HEK293 (cell line): ENCODE results near the gene ASRGL1.

Experiments used
- CTCF ChIA-PET: fragments of 350-600 bp; formaldehyde crosslinking; extraction: SDS; loops from one replicate; lab custom pipeline; 2021; ENCODE audit warnings: antibody characterized with exemption; lab: Yijun Ruan, JAX
- POLR2A ChIA-PET: fragments of 300-600 bp; formaldehyde crosslinking; extraction: SDS; loops from one replicate; lab custom pipeline; 2020; ENCODE audit warnings: antibody characterized with exemption, inconsistent platforms; lab: Yijun Ruan, JAX
- H3K27ac ChIP-seq: fragments of 200-500 bp; sonication (Bioruptor generic); 2 replicates; pipeline ENCODE4 v1.5.1; 2014; ENCODE audit warnings: low read depth, low read length, control low read depth, inconsistent platforms; ENCODE audit errors: extremely low read depth
- H3K36me3 ChIP-seq, 2 experiments: fragments of 200-500 bp in 1 of 2; sonication (Bioruptor generic) in 1 of 2; 1 replicate in 1 of 2; 2 replicates in 1 of 2; pipeline ENCODE4 v1.5.1; 2014 to 2017; ENCODE audit warnings: inconsistent platforms in 2 of 2, low read length in 2 of 2; ENCODE audit not compliant: control insufficient read depth in 2 of 2, insufficient read depth in 1 of 2
- H3K4me1 ChIP-seq: fragments of 200-500 bp; sonication (Bioruptor generic); 2 replicates; pipeline ENCODE4 v1.5.1; 2014; ENCODE audit warnings: mild to moderate bottlenecking, low read length, inconsistent platforms; ENCODE audit not compliant: control insufficient read depth, insufficient read depth
- H3K4me3 ChIP-seq: 2 replicates; pipeline ENCODE4 v1.5.1; 2011; ENCODE audit warnings: low read depth, mild to moderate bottlenecking, control low read depth, low read length, moderate library complexity
- H3K9me3 ChIP-seq: fragments of 200-500 bp; sonication (Bioruptor generic); 2 replicates; pipeline ENCODE4 v1.5.1; 2014; ENCODE audit warnings: low read depth, low read length, inconsistent platforms; ENCODE audit not compliant: control insufficient read depth, insufficient read depth
- FEZF1 ChIP-seq: fragments of 450-650 bp; formaldehyde crosslinking; IDR thresholded peaks from 2 replicates; pipeline ENCODE4 v1.5.1; 2016; ENCODE audit warnings: missing biosample characterization, missing genetic modification characterization
- GLI2 ChIP-seq: fragments of 450-650 bp; formaldehyde crosslinking; IDR thresholded peaks from 2 replicates; pipeline ENCODE4; 2017; ENCODE audit warnings: missing biosample characterization, missing genetic modification characterization, low read depth, borderline replicate concordance
- MZF1 ChIP-seq: fragments of 450-650 bp; formaldehyde crosslinking; IDR thresholded peaks from 2 replicates; pipeline ENCODE4 v1.5.1; 2017; ENCODE audit warnings: missing biosample characterization, missing genetic modification characterization, borderline replicate concordance
- ZNF2 ChIP-seq: fragments of 450-650 bp; formaldehyde crosslinking; IDR thresholded peaks from 2 replicates; pipeline ENCODE4 v1.5.1; 2016; ENCODE audit warnings: missing biosample characterization, missing genetic modification characterization
- ZNF221 ChIP-seq: fragments of 450-650 bp; formaldehyde crosslinking; IDR thresholded peaks from 2 replicates; pipeline ENCODE4 v1.5.1; 2017; ENCODE audit warnings: missing biosample characterization, missing genetic modification characterization, borderline replicate concordance
- ZNF23 ChIP-seq: fragments of 450-650 bp; formaldehyde crosslinking; IDR thresholded peaks from 2 replicates; pipeline ENCODE4 v1.5.1; 2016; ENCODE audit warnings: missing biosample characterization, missing genetic modification characterization, borderline replicate concordance
- ZNF239 ChIP-seq: fragments of 450-650 bp; formaldehyde crosslinking; IDR thresholded peaks from 2 replicates; pipeline ENCODE4 v1.5.1; 2016; ENCODE audit warnings: missing biosample characterization, missing genetic modification characterization
- ZNF350 ChIP-seq: fragments of 450-650 bp; formaldehyde crosslinking; IDR thresholded peaks from 2 replicates; pipeline ENCODE4 v1.5.0; 2017; ENCODE audit warnings: missing biosample characterization, mild to moderate bottlenecking, missing genetic modification characterization
- ZNF354C ChIP-seq: fragments of 450-650 bp; formaldehyde crosslinking; IDR thresholded peaks from 2 replicates; pipeline ENCODE4 v1.5.1; 2016; ENCODE audit warnings: missing biosample characterization, missing genetic modification characterization, low read depth, borderline replicate concordance
- ZNF473 ChIP-seq: fragments of 450-650 bp; formaldehyde crosslinking; IDR thresholded peaks from 2 replicates; pipeline ENCODE4 v1.5.1; 2017; ENCODE audit warnings: missing biosample characterization, missing genetic modification characterization
- ZNF600 ChIP-seq: fragments of 450-650 bp; formaldehyde crosslinking; IDR thresholded peaks from 2 replicates; pipeline ENCODE4 v1.5.1; 2016; ENCODE audit warnings: missing biosample characterization, missing genetic modification characterization
- ZNF610 ChIP-seq: fragments of 450-650 bp; formaldehyde crosslinking; IDR thresholded peaks from 2 replicates; pipeline ENCODE4 v1.5.1; 2016; ENCODE audit warnings: missing biosample characterization, missing genetic modification characterization, borderline replicate concordance
- ZNF76 ChIP-seq: fragments of 450-650 bp; formaldehyde crosslinking; IDR thresholded peaks from 2 replicates; pipeline ENCODE4; 2016; ENCODE audit warnings: low read depth, missing biosample characterization, missing genetic modification characterization, borderline replicate concordance
- ZNF830 ChIP-seq: fragments of 450-650 bp; IDR thresholded peaks from 2 replicates; pipeline ENCODE4 v1.5.0; 2018; ENCODE audit warnings: missing biosample characterization, missing genetic modification characterization, low read depth, mild to moderate bottlenecking, moderate library complexity
- ZNF843 ChIP-seq: fragments of 450-650 bp; formaldehyde crosslinking; IDR thresholded peaks from 2 replicates; pipeline ENCODE4 v1.5.1; 2016; ENCODE audit warnings: missing biosample characterization, missing genetic modification characterization
- TF ChIP-seq, protein P1 (sequence below): fragments of 450-650 bp; formaldehyde crosslinking; IDR thresholded peaks from 2 replicates; pipeline ENCODE4 v1.5.1; 2016; ENCODE audit warnings: missing biosample characterization, missing genetic modification characterization
- TF ChIP-seq, protein P2 (sequence below): fragments of 450-650 bp; formaldehyde crosslinking; IDR thresholded peaks from 2 replicates; pipeline ENCODE4 v1.5.1; 2016; ENCODE audit warnings: missing biosample characterization, missing genetic modification characterization
- TF ChIP-seq, protein P3 (sequence below): fragments of 450-650 bp; formaldehyde crosslinking; IDR thresholded peaks from 2 replicates; pipeline ENCODE4 v1.5.1; 2016; ENCODE audit warnings: missing biosample characterization, missing genetic modification characterization

Gene ASRGL1

DNA sequence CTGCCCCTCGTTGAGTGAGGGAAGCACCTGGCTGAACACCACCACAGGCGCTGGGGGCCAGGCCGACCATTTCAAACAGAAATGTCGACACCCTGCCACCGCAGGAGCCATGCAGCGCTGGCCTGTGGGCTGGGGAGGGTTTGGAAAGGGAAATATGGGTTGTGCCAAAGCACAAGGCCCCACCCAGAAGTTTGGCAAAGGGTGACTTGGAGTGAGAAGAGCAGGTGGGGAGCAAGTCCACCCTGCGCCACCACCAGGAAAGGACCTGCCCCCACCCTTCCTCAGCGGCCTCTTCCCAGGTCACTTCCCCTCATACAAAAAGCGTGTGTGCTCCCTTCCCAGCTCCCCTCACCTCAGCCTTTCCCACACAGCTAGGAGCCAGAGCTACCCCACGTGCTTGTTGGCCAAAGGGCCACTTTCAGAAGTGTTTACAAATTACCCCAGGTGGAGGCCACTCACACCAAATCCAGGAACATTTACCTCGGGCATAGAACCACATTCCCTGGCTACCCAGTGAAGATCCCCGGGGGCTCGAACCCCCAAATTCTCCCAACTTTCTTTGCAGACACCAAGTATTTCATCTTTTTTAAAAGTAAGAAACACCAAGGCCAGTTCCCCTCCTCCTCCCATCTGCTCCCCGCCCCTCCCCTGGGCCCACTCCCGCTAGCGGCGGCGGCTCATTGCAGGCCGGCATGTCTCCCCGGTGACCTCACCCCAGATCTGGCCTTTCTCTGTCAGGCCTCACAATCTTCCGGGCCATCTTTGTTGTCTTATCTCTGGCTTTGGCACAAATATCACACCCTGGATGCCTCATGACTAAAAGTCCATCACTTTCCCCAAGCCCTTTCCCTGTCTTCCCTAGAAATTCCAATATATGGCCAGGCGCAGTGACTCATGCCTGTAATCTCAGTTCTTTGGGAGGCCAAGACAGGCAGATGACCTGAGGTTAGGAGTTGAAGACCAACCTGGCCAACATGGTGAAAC lies 61.1 kb downstream of the ASRGL1 start:
- Histone ChIP-seq H3K4me1 (no peaks in the 10 kb centered on the region), H3K9me3 (no peaks in the 10 kb centered on the region), H3K27ac (no peak overlapping the region), H3K4me3 (no peak overlapping the region), H3K36me3 (no peaks in the 10 kb centered on the region)
- TF ChIP-seq, protein P1, sequence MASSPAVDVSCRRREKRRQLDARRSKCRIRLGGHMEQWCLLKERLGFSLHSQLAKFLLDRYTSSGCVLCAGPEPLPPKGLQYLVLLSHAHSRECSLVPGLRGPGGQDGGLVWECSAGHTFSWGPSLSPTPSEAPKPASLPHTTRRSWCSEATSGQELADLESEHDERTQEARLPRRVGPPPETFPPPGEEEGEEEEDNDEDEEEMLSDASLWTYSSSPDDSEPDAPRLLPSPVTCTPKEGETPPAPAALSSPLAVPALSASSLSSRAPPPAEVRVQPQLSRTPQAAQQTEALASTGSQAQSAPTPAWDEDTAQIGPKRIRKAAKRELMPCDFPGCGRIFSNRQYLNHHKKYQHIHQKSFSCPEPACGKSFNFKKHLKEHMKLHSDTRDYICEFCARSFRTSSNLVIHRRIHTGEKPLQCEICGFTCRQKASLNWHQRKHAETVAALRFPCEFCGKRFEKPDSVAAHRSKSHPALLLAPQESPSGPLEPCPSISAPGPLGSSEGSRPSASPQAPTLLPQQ (tag by site-specific recombination) = peak; percentile 44; the same call in 1 of the 2 replicates
- TF ChIP-seq, protein P2, sequence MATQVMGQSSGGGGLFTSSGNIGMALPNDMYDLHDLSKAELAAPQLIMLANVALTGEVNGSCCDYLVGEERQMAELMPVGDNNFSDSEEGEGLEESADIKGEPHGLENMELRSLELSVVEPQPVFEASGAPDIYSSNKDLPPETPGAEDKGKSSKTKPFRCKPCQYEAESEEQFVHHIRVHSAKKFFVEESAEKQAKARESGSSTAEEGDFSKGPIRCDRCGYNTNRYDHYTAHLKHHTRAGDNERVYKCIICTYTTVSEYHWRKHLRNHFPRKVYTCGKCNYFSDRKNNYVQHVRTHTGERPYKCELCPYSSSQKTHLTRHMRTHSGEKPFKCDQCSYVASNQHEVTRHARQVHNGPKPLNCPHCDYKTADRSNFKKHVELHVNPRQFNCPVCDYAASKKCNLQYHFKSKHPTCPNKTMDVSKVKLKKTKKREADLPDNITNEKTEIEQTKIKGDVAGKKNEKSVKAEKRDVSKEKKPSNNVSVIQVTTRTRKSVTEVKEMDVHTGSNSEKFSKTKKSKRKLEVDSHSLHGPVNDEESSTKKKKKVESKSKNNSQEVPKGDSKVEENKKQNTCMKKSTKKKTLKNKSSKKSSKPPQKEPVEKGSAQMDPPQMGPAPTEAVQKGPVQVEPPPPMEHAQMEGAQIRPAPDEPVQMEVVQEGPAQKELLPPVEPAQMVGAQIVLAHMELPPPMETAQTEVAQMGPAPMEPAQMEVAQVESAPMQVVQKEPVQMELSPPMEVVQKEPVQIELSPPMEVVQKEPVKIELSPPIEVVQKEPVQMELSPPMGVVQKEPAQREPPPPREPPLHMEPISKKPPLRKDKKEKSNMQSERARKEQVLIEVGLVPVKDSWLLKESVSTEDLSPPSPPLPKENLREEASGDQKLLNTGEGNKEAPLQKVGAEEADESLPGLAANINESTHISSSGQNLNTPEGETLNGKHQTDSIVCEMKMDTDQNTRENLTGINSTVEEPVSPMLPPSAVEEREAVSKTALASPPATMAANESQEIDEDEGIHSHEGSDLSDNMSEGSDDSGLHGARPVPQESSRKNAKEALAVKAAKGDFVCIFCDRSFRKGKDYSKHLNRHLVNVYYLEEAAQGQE (tag by site-specific recombination) = peak; percentile 25; the same call in 1 of the 2 replicates
- no peak for TF ChIP-seq ZNF23 (tag by site-specific recombination)
- CTCF ChIA-PET = interaction anchor here (0.7 to 4.7 kb wide), 4 partner anchors 9 to 159 kb away, joined by 3 to 36 read pairs (median 4); no protein-coding TSS in a partner anchor
- POLR2A ChIA-PET = interaction anchor here (1.0 to 1.4 kb wide), 2 partner anchors 26 to 176 kb away, joined by 3 to 4 read pairs; partner anchors contain the start of gene EEF1G

DNA sequence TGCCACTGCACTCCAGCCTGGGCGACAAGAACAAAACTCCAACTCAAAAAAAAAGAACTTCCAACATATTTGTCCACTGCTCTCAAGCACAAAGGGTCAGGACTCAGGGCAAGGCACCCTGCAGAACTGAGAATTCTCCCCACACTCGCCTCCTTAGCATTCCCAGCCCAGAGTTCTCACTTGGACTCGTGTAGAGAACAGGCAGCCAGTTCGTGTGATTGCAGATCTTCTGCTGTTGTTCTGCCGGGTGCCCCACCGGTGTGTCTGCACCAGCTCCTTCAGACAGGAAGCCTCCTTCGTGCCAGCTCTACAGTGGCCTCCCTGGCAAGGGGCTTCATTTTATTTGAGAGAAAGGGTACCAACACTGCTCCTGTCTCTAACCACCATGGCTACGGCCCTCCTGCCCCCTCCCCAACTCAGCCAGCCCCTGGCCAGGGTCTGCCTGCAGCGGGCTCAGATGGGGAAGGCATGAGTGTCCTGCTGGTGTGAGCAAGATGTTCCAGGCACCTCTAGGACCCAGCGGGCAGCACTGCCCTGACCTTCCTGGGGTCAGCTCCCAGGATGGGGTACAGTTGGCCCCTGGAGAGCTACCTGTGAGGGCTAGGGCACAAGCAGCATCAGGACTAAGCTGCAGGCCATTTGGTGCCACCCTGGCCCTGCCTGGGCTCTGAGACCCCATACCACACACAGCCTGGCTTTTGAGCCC lies 62.1 kb downstream of the ASRGL1 start:
- CTCF ChIA-PET = interaction anchor here (1.9 to 2.5 kb wide), 3 partner anchors 25 to 161 kb away, joined by 5 to 15 read pairs (median 8); no protein-coding TSS in a partner anchor
- no peak overlapping the region for H3K27ac ChIP-seq

DNA sequence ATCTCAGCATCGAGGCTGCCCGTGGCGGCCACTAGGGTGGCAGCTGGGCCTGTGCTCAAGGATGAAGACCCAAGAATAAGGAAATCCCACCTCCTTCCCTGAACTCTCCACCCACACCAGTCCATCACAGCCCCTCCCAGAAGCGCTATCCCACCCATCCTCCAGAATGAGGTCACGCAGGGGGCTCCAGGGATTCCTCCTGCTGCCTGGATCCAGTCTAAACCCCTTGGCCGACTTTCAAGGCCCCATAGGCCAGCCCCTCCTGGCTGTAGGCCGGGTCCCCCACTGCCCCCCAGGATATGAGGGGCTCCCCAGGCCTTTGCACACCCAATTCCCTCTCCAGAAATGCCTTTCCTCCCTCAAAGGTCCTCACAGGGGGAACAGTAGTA lies 62.6 kb downstream of the ASRGL1 start:
- H3K27ac ChIP-seq = no peak overlapping the region
- H3K4me1 ChIP-seq = no peaks in the 10 kb centered on the region
- no peaks in the 10 kb centered on the region for H3K9me3 ChIP-seq
- H3K36me3 ChIP-seq = no peaks in the 10 kb centered on the region
- ChIA-PET CTCF (interaction anchor here (1.1 to 2.5 kb wide), 4 partner anchors 8 to 160 kb away, joined by 4 to 15 read pairs (median 8); no protein-coding TSS in a partner anchor), POLR2A (interaction anchor here (1.6 kb wide), 1 partner anchor 174 kb away, joined by 5 read pairs; the partner anchor contains the start of gene EEF1G)
- H3K4me3 ChIP-seq = no peak overlapping the region
- TF ChIP-seq ZNF843 (tag by site-specific recombination) (no peak), ZNF830 (tag by site-specific recombination) (no peak), ZNF221 (tag by site-specific recombination) (no peak), ZNF610 (tag by site-specific recombination) (no peak), MZF1 (tag by site-specific recombination) (no peak), ZNF473 (tag by site-specific recombination) (no peak), ZNF2 (tag by site-specific recombination) (no peak), GLI2 (tag by site-specific recombination) (no peak), ZNF76 (no peak), ZNF239 (tag by site-specific recombination) (no peak), FEZF1 (tag by site-specific recombination) (no peak), ZNF350 (no peak)
- TF ChIP-seq, protein P1 (tag by site-specific recombination) = no peak
- TF ChIP-seq, protein P3, sequence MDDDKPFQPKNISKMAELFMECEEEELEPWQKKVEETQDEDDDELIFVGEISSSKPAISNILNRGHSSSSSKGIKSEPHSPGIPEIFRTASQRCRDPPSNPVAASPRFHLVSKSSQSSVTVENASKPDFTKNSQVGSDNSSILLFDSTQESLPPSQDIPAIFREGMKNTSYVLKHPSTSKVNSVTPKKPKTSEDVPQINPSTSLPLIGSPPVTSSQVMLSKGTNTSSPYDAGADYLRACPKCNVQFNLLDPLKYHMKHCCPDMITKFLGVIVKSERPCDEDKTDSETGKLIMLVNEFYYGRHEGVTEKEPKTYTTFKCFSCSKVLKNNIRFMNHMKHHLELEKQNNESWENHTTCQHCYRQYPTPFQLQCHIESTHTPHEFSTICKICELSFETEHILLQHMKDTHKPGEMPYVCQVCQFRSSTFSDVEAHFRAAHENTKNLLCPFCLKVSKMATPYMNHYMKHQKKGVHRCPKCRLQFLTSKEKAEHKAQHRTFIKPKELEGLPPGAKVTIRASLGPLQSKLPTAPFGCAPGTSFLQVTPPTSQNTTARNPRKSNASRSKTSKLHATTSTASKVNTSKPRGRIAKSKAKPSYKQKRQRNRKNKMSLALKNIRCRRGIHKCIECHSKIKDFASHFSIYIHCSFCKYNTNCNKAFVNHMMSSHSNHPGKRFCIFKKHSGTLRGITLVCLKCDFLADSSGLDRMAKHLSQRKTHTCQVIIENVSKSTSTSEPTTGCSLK (tag by site-specific recombination) = no peak

More for the DNA sequence above, 62.1 kb downstream of the ASRGL1 start:
- Histone ChIP-seq H3K4me1 (no peaks in the 10 kb centered on the region), H3K4me3 (no peak overlapping the region), H3K9me3 (no peaks in the 10 kb centered on the region)
- no peak for TF ChIP-seq ZNF354C (tag by site-specific recombination)
- TF ChIP-seq ZNF600 = 0 out of 2 replicates have a peak, but pooled peaks have one; percentile 13
- TF ChIP-seq, all 188 proteins: peak for 1
- no peaks in the 10 kb centered on the region for H3K36me3 ChIP-seq
- POLR2A ChIA-PET = interaction anchor here (1.0 to 1.6 kb wide), 3 partner anchors 25 to 175 kb away, joined by 3 to 5 read pairs (median 4); partner anchors contain the start of gene EEF1G
